Left kidney (tissue), 2 donors: ENCODE results near the gene TOM1L2. TPM values are rescaled to one million over a fixed set of nuclear protein-coding genes. Genes with fewer than 3 reads are reported as not detected.
A peak's percentile ranks its signal among the peaks of the same experiment; 100 is the strongest.

Experiments used
- DNase-seq: peaks from one replicate; pipeline ENCODE4 v3.0.0-alpha.2; 2013
- polyA plus RNA-seq: library from polyadenylated mRNA; unstranded; fragments of 120-200 nt; gene quantifications from one replicate; pipeline ENCODE4 v1.2.1, GENCODE V29; 2013; ENCODE audit not compliant: insufficient read length

The TOM1L2 gene
- polyA plus RNA-seq, 1 donor, result 47.2 TPM

GRCh38 chr17:17899486-17899885 is 72.7 kb downstream of the TOM1L2 start:
- no peak for DNase-seq

GRCh38 chr17:17898673-17899072 is 73.5 kb downstream of the TOM1L2 start:
- no peak for DNase-seq

- DNase-seq, result no peak
These were observed 74.8 kb downstream of the TOM1L2 start for GRCh38 chr17:17897442-17897841.

DNA sequence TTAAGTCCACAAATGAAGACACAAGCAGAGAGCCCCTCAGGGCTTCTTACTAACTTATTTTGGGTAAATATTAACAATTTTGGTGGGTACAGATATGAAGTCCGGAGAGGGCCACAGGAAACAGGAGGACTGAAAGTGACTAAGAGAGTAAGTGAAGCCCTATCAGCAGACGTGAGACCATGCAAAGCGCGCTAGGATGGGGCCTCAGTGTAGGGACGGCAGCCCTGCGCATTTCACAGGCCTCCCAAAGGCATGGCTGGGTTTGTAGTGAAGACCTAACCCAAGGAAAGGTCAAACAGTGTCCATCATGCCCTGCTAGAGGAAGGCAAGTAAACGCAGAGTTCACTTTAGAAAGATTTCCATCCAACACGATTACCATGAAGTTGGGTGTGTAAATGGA is 75.5 kb downstream of the TOM1L2 start:
- DNase-seq, result no peak

DNA sequence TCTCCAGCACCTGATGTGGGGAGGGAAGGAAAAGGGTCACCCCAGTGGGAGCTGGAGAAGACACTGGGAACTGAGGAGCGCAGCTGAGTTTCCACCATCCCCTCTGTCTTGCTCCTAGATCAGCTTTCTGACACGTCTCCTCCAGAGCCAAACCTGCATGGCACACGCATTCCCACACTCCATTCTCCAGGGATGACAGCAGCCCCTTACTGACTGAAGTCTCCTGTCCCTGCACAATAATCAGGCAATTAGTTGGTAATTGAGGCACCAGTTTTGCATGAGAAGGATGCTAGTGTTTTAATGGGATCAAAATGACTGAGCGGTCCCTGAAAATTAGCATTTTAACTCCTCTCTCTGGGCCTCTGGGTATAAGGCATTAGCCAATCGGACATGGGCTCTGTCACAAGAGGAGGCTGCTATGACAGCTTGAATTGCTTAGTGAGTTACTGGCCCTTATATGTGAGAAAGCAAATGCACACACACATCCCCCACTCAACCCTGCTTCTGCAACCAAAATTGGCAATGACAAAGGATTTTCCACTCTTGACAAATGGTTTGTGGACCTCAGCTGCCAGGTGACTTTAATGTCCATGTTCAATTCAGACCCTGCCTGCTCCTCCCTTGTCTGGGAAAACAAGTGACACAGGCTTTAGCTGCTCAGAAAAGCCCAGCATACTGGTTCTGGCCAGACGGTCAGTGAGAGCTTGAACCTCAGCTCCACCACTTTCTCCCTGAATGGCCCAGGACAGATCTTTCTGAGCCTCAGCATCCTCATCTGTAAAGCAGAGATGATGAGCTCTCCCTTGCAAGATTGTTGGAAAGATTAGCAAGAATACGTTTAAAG is 78.2 kb downstream of the TOM1L2 start:
- DNase-seq, result no peak

GRCh38 chr17:17892731-17893130 is 79.5 kb downstream of the TOM1L2 start:
- no peak for DNase-seq

DNA sequence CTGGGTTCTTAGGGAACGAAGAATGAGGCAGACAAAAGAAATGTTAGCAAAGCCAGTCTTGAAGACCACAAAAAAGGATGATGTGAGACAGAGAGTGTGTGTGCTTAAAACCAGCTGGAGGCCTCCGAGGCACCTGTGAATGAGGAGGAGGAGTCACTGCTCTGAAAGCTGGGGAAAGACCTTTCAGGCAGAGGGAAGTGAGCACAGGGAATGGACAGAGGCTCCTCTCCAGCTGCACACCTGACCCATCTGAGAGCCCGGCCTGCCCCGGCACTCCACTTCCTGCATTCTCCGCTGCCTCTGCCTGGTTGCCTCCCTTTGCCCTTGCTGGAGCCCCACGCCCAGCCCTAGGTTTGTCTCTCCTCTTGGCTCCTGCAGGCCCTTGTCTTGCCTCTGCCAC is 80.2 kb downstream of the TOM1L2 start:
- no peak for DNase-seq

DNA sequence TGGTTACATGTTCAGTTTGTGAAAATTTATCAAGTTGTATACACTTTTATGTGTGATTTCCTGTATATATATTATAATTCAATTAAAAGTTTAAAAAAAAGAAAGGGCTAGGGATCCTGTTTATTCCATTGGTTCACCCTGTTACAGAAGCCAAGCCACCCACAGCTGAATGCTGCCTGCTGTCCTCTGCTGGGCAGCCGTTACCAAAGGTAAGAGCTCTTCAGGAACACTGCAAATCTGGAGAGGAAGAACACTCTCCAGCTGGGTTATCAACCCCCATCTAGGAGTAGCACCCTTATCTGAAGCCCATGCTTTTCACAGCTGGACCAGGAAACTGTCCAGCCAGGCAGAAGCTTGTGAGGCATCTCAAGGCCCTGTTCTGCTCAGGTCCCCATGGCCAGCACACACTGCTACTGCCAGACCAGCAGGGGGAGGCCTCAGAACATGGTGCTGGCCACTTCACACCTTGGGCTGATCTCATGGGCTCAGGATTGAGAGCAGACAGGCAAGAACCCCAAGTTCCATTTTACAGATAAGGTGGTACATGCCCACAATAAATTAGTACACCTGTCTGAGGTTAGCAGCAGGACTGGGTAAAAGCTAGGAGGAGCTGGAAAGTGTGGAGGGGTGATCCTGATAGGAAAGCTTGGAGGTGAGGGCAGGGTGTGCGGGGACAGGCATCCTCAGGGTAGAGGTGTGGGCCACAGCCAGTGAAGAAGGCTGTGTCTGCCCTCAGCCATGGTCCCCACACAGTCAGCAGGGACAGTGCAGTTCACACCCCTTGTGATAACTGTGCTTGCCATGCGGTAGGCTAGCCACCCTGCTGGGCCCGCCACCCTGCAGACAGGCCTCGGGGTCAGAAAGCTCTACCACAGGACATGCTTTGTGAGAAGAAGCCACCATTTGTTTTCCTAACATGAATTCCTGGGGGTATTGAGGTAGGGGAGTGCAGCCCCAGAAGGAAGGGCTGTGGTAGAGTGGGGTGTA is 81.1 kb downstream of the TOM1L2 start:
- DNase-seq, result no peak

GRCh38 chr17:17889922-17890321 is 82.3 kb downstream of the TOM1L2 start:
- DNase-seq, result no peak

GRCh38 chr17:17888821-17889220 is 83.4 kb downstream of the TOM1L2 start:
- DNase-seq, result no peak

DNA sequence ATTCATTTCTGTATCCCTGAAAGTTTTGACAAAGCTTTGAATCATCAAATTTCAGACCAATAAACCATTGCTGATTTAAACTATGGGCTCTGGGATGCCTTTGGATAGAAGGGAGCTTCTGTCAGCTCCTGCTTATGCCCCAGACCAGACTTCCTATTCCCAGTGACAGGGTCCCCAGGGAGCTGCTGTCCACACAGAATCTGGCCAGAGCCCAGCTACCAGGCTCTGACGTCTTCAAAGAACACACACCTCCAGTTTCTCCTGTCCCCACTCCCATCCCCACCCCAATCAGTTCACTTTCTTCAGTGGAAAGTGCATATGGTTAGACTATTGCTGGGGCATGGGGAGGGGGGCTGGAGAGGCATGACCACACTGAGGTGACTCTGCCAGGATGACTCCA is 83.8 kb downstream of the TOM1L2 start:
- no peak for DNase-seq

DNA sequence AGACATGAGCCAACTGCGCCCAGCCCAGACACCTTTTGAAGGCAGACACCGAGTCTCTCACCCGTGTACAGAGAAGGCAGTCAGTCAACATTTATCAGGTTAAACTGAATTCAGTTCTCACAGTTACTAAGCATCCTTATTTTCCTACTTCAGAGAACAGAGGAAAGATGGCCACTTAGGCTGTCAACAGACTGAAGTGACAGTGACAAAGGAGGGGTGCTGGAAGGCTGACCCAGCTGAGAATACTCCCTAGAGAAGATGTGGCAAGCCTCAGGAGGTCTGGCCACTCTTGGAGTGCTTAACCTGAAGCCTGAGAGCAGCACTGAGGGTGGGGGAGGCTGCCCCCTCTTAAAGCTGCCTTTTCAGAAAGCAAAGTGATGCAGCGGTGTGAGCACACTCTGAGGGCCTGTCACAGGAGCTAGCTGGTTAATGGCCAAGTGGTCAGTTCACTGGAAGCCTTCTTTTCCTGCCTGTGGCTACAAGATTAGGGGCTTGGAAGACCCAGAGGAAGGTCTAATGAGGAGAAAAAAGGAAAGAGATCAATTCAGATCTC is 84.4 kb downstream of the TOM1L2 start:
- DNase-seq, result no peak

DNA sequence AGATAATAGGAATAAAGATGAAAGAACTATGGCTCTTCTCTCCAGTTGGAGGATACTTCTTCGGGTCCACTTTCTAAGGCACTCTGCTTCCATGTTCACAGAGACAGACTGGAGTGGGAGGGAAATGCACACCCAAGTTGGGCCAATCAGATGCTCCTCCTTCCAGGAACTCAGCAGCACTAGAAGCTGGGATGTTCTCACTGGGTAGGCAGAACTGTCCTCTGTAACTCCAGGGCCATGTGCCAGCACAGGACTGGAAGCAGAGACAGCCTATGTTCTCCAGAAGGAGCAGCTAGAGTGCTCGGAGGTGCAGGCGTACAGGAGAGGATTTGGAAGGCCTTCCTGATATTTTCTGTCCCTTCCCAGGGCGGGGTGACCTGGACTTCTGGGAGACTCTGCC is 85.5 kb downstream of the TOM1L2 start:
- DNase-seq, result no peak

DNA sequence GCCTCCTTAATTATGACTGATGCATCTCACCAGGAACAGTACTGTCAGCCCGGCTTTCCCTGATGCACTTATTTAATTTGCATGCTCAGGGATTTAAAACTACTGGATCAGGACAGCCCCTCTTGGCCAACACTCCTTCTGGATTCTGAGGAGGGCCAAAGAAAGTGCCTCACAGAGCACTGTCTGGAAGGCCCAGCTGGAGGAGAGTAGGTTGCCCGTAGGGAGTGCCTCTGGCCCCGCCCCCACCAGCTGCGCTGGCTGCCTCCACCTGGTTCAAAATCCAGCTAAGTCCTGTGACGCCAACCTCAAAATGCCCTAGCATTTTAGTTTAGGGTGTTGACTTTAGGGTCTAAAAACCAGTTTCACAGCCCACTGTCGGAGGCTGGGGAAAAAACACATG is 86.0 kb downstream of the TOM1L2 start:
- no peak for DNase-seq

GRCh38 chr17:17884391-17885357 is 87.5 kb downstream of the TOM1L2 start:
- DNase-seq, result no peak

DNA sequence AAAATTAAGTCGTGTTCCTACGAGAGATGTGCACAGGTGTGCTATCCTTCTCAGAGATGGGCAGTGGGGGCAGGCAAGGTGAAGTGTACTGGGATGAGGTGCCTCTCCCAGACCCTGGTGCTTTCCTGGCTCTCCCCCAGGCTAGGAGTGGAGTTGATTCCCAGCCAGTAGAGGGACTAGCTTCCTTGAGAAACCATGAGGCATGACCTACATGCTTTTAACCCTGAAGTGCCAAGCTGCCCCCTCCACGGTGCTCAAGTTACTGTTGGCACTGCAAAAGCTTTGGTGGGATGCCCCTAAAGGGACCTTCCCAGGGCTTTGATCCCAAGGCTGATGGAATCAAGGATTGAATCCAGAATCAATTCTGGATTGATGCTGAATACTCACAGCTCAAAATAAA is 88.4 kb downstream of the TOM1L2 start:
- DNase-seq, result no peak

DNA sequence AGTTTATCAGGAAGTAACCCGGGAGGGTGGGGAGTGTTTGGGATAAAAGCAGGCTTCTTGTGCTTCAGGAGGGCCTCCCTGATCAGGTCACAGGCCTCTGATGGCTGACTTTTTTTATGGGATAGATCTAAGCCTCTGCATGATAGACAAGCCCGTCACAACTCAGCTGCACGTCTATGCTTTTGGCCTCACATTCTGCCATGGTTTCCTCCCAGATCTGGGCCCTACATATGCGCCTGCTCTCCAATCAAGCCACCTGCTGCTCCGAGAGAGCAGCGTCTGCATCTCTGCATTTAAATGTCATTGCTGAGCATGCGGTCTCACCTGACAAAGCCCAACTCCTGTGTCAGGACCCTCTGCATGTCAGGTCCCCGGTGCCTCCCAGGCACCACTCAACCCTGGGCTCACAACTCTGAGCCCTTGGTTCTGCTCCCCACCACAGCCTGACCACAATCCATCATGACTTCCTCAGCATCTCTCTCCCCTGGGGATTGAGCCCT is 90.1 kb downstream of the TOM1L2 start:
- DNase-seq, result no peak

DNA sequence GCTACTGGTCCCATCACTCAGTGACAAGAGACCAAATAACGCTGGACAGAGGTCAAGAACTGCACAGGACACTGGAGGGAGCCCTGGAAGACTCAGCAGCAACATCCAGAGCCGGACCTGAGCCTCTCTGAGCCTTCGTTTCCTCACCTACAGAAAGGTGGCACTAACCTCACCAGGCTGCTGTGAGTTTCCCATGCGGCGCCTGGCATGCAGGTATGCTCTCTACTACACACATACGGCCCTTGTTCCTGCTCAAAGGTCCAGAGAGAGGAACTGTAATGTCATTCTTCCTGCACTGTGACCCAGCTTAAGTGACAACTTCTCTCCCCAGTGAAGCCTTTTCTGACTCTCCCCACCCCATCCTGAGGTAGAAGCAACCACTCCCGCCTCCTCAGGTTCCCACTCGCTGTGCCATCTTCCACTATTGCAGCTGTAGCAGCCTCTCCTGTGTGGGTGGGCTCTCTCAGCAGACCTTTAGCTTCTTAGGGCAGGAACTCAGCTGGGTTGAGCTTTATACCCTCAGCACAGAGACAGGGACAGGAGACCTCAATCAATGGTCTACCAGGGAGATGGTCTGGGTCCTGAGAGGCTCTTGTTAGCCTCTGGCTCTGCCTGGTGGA is 91.5 kb downstream of the TOM1L2 start:
- no peak for DNase-seq

DNA sequence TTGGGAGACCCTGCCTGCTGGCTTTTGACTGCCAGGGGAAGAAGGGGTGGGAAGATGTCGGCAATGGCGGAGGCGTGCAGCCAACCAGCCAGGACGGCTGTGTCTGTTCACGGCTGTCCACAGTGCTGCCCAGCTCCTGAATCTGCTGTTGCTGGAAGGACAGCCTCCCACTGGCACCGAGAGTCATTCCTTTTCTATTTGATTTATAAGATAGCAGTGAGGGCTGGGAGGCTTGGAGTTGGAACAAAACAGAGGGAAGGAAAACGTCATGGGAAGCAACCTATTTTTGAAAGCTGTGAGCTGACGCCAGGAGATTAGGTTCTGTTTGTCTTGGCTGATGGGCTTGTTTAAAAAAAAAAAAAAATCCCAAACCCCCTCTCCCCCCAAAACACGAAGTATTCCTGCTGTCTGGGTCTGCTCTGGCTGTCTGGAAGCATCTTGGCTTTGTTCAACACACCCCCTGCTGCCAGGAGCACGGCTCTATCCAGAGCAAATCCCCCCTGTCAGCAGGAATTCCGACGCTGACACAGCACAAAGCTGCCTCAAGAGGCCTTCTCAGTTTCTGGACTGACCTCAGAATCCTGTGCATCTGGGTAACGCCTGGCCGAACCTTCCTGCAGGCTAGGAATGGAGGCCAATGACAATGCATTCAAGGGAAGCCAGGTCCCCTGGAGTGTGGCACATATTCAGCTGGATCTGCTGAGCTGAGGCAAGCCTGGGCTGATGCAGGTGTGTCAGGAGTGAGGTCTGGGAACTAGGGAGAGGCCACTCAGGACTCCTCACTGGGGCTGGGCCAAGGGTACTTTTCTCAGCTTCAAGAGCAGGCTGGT is 94.5 kb downstream of the TOM1L2 start:
- peak; percentile 78 for DNase-seq

DNA sequence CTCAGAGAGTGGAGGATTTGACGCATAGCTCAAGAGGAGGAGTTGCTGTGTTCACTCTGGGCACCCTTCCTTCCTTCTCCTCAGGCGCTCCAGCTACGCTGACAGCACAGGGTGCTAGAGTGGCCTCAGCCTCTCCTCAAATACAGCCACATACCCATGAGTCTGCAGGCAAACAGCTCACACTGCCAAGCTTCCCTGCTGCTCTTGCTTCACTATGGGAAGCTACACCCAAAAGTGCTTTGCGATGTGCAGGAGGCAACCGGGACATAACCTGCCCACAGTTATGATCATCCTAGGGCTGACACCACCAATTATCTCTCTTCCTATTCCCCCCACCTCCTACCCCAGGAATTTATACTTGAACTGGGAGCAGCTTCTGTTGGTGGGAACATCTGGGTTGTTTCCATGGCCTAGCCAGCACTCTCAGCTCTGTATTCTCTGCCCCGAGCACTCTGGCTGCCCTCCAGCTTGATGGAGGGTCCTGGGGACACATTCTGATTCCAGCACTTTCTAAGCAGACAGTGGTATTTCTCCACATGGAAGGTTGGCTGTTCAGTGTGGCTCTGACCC is 95.2 kb downstream of the TOM1L2 start:
- DNase-seq, result no peak
